ENCODE results near the gene ADCY2.

The ADCY2 gene

DNA sequence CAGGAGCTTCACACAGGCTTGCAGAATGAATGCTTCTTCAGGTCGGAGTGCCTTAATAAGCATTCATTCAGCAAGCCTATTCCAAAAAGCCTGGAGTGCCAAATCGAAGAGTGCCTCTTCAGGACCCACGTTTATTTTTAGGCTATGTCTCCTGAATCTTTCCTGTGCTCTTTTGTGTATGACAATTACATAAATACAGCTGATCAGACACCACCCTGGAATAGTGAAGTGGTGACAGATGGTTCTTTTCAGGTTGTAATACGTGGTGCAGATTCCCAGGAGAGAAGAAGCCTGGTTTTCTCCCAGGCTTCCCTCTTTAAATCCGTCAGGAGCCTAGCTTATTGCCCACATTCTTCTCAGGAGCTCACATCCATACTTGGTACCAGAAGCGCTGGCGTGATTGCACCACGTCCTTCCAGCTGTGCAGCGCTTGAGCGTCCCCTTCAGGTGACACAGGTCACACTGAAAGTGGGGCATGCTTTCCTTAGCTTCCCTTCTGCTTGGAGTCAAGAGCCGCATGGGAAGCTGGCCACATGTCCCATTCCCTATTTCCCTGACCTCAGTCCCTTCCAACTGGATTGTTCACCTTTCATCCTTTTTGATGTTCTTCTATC lies 123.1 kb downstream of the ADCY2 start:
- H2BK12ac ChIP-seq (ENCODE audit: low read length in 2 of 2) = no peak overlapping the region
- H3K18ac ChIP-seq (ENCODE audit: low read depth in 1 of 2, low read length in 2 of 2) = no peak overlapping the region
- no peak for DNase-seq
- no peaks in the 10 kb centered on the region for H3K27me3 ChIP-seq (ENCODE audit: control insufficient read depth in 1 of 2, insufficient read depth in 1 of 2, low read length in 2 of 2)
- no peak overlapping the region for H2BK120ac ChIP-seq (ENCODE audit: low read depth, low read length)
- H2AFZ ChIP-seq (ENCODE audit: low read depth, low read length) = no peak overlapping the region
- peak overlapping the region in 1 of 2 experiments; percentile 20 for H3K4me3 ChIP-seq (ENCODE audit: insufficient read depth in 1 of 2, low read depth in 1 of 2, low read length in 2 of 2)
- H3K36me3 ChIP-seq (ENCODE audit: control insufficient read depth in 1 of 2, insufficient read depth in 2 of 2, low read depth in 1 of 2, low read length in 2 of 2) = no peaks in the 10 kb centered on the region
- H2AK5ac ChIP-seq (ENCODE audit: low read length, severe bottlenecking) = no peak overlapping the region
- no peak overlapping the region for H3K4me2 ChIP-seq (ENCODE audit: low read length, poor library complexity, severe bottlenecking)
- H2BK15ac ChIP-seq (ENCODE audit: low read depth, poor library complexity, severe bottlenecking) = no peak overlapping the region
- 67% methylated on average over 9 of the region's 11 CpGs for WGBS
- no peak overlapping the region for H3K23ac ChIP-seq (ENCODE audit: low read length in 2 of 2)
- no peak overlapping the region for H4K91ac ChIP-seq (ENCODE audit: low read length)
- no peak overlapping the region for H3K9ac ChIP-seq (ENCODE audit: low read length)
- H3K9me3 ChIP-seq (ENCODE audit: control insufficient read depth, low read length) = no peaks in the 10 kb centered on the region
- no peak overlapping the region for H2BK5ac ChIP-seq (ENCODE audit: low read depth, low read length, poor library complexity, severe bottlenecking)
- no peaks in the 10 kb centered on the region for H3K4me1 ChIP-seq (ENCODE audit: control insufficient read depth, insufficient read depth, low read depth, low read length)
- H3K4ac ChIP-seq (ENCODE audit: low read depth in 1 of 2, low read length in 2 of 2) = no peak overlapping the region
- H3K79me1 ChIP-seq (replicated peaks; ENCODE audit: low read length, poor library complexity, severe bottlenecking) = no peaks in the 10 kb centered on the region
- no peak overlapping the region for H4K8ac ChIP-seq (ENCODE audit: low read length)
- no peak overlapping the region for H3K14ac ChIP-seq (ENCODE audit: low read length in 2 of 2)
- H3K27ac ChIP-seq (ENCODE audit: low read length, poor library complexity, severe bottlenecking) = no peak overlapping the region

DNA sequence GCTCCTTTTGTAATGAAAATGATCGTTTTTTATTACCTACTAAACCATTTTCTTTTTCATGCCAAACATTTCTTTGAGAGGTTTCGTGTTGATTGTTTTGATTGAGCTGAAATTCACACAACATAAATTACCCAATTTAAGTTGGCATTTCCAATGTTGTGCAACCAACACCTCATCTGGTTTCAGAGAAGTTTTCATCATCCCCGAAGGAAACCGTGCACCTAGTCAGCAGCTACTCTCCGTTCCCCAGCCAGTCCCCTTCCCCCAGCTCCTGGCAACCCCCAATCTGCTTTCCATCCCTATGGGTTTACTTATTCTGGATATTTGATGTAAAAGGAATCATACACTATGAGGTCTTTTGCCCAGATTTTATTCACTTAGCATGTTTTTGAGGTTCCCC lies 123.6 kb downstream of the ADCY2 start:
- DNase-seq = no peak
- Histone ChIP-seq H2BK15ac (ENCODE audit: low read depth, poor library complexity, severe bottlenecking) (no peak overlapping the region), H3K4me3 (ENCODE audit: insufficient read depth in 1 of 2, low read depth in 1 of 2, low read length in 2 of 2) (no peak overlapping the region), H4K8ac (ENCODE audit: low read length) (no peak overlapping the region), H2BK120ac (ENCODE audit: low read depth, low read length) (no peak overlapping the region), H3K27ac (ENCODE audit: low read length, poor library complexity, severe bottlenecking) (no peak overlapping the region), H3K9me3 (ENCODE audit: control insufficient read depth, low read length) (no peaks in the 10 kb centered on the region), H4K91ac (ENCODE audit: low read length) (no peak overlapping the region), H3K4me2 (ENCODE audit: low read length, poor library complexity, severe bottlenecking) (no peak overlapping the region), H3K36me3 (ENCODE audit: control insufficient read depth in 1 of 2, insufficient read depth in 2 of 2, low read depth in 1 of 2, low read length in 2 of 2) (no peaks in the 10 kb centered on the region), H3K79me1 (replicated peaks; ENCODE audit: low read length, poor library complexity, severe bottlenecking) (no peaks in the 10 kb centered on the region), H3K18ac (ENCODE audit: low read depth in 1 of 2, low read length in 2 of 2) (no peak overlapping the region), H3K4ac (ENCODE audit: low read depth in 1 of 2, low read length in 2 of 2) (no peak overlapping the region), H3K23ac (ENCODE audit: low read length in 2 of 2) (no peak overlapping the region), H2BK12ac (ENCODE audit: low read length in 2 of 2) (no peak overlapping the region), H2BK5ac (ENCODE audit: low read depth, low read length, poor library complexity, severe bottlenecking) (no peak overlapping the region), H3K14ac (ENCODE audit: low read length in 2 of 2) (no peak overlapping the region), H3K9ac (ENCODE audit: low read length) (no peak overlapping the region), H2AFZ (ENCODE audit: low read depth, low read length) (no peak overlapping the region), H3K4me1 (ENCODE audit: control insufficient read depth, insufficient read depth, low read depth, low read length) (no peaks in the 10 kb centered on the region), H2AK5ac (ENCODE audit: low read length, severe bottlenecking) (no peak overlapping the region), H3K27me3 (ENCODE audit: control insufficient read depth in 1 of 2, insufficient read depth in 1 of 2, low read length in 2 of 2) (no peaks in the 10 kb centered on the region)
- 56% methylated on average over 3 of the region's 5 CpGs for WGBS

DNA sequence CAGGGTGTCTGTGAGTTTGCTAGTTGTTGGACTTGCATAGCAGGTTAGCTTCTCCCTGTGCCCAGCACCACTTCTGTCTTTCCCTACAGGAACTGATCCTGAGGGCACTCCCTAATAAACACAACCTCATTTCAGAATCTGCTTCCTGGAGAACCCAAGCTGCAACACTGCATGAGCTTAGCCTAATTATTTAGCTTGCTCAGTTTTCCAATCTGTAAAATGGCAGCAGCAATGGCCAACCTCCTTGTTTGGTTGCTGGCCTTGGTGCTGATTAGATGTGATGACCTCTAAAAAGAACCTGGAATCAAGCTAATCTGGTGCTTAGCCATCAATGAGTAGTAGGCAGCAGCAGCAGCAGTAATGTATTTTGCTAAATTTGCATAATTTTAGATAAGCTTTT lies 133.9 kb downstream of the ADCY2 start:
- no peaks in the 10 kb centered on the region for H3K36me3 ChIP-seq (ENCODE audit: control insufficient read depth in 1 of 2, insufficient read depth in 2 of 2, low read depth in 1 of 2, low read length in 2 of 2)
- H3K18ac ChIP-seq (ENCODE audit: low read depth in 1 of 2, low read length in 2 of 2) = no peak overlapping the region
- H3K9ac ChIP-seq (ENCODE audit: low read length) = no peak overlapping the region
- H4K91ac ChIP-seq (ENCODE audit: low read length) = no peak overlapping the region
- H2AK5ac ChIP-seq (ENCODE audit: low read length, severe bottlenecking) = no peak overlapping the region
- no peak overlapping the region for H3K23ac ChIP-seq (ENCODE audit: low read length in 2 of 2)
- H2BK5ac ChIP-seq (ENCODE audit: low read depth, low read length, poor library complexity, severe bottlenecking) = no peak overlapping the region
- no peak overlapping the region for H2BK120ac ChIP-seq (ENCODE audit: low read depth, low read length)
- H2BK15ac ChIP-seq (ENCODE audit: low read depth, poor library complexity, severe bottlenecking) = no peak overlapping the region
- DNase-seq = no peak
- H3K4me3 ChIP-seq (ENCODE audit: insufficient read depth in 1 of 2, low read depth in 1 of 2, low read length in 2 of 2) = no peak overlapping the region
- H3K4me1 ChIP-seq (ENCODE audit: control insufficient read depth, insufficient read depth, low read depth, low read length) = no peaks in the 10 kb centered on the region
- H2AFZ ChIP-seq (ENCODE audit: low read depth, low read length) = no peak overlapping the region
- H3K9me3 ChIP-seq (ENCODE audit: control insufficient read depth, low read length) = no peaks in the 10 kb centered on the region
- no peaks in the 10 kb centered on the region for H3K79me1 ChIP-seq (replicated peaks; ENCODE audit: low read length, poor library complexity, severe bottlenecking)
- no peak overlapping the region for H3K14ac ChIP-seq (ENCODE audit: low read length in 2 of 2)
- H2BK12ac ChIP-seq (ENCODE audit: low read length in 2 of 2) = no peak overlapping the region
- H3K27ac ChIP-seq (ENCODE audit: low read length, poor library complexity, severe bottlenecking) = no peak overlapping the region
- no peak overlapping the region for H4K8ac ChIP-seq (ENCODE audit: low read length)
- H3K4ac ChIP-seq (ENCODE audit: low read depth in 1 of 2, low read length in 2 of 2) = no peak overlapping the region
- H3K4me2 ChIP-seq (ENCODE audit: low read length, poor library complexity, severe bottlenecking) = no peak overlapping the region
- H3K27me3 ChIP-seq (ENCODE audit: control insufficient read depth in 1 of 2, insufficient read depth in 1 of 2, low read length in 2 of 2) = no peaks in the 10 kb centered on the region

DNA sequence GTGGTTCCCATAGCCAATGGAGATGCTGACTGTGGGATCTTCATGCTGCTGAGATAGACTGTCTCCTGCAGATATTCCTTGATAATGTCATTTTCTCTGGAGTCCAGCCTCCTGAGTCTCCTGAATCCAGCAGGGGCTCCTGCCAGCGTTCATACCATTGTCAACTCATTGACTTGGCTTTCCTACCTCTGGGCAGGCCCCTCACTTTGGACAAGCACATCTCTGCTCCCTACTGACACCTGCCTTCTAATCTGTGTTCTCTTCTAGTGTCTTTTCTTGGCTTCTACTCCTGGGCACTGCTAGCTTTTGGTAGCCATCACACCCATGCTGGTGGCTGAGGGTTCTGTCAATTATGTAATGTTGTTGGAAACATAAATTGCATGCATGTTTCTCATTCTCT lies 138.0 kb downstream of the ADCY2 start:
- Histone ChIP-seq H3K4me3 (ENCODE audit: insufficient read depth in 1 of 2, low read depth in 1 of 2, low read length in 2 of 2) (no peak overlapping the region), H3K36me3 (ENCODE audit: control insufficient read depth in 1 of 2, insufficient read depth in 2 of 2, low read depth in 1 of 2, low read length in 2 of 2) (no peaks in the 10 kb centered on the region), H3K23ac (ENCODE audit: low read length in 2 of 2) (no peak overlapping the region), H3K4ac (ENCODE audit: low read depth in 1 of 2, low read length in 2 of 2) (no peak overlapping the region), H2AK5ac (ENCODE audit: low read length, severe bottlenecking) (no peak overlapping the region), H3K18ac (ENCODE audit: low read depth in 1 of 2, low read length in 2 of 2) (no peak overlapping the region), H2BK120ac (ENCODE audit: low read depth, low read length) (no peak overlapping the region), H2AFZ (ENCODE audit: low read depth, low read length) (no peak overlapping the region), H3K9ac (ENCODE audit: low read length) (no peak overlapping the region), H3K4me1 (ENCODE audit: control insufficient read depth, insufficient read depth, low read depth, low read length) (no peaks in the 10 kb centered on the region), H2BK12ac (ENCODE audit: low read length in 2 of 2) (no peak overlapping the region), H2BK15ac (ENCODE audit: low read depth, poor library complexity, severe bottlenecking) (no peak overlapping the region), H4K8ac (ENCODE audit: low read length) (no peak overlapping the region), H3K4me2 (ENCODE audit: low read length, poor library complexity, severe bottlenecking) (no peak overlapping the region), H2BK5ac (ENCODE audit: low read depth, low read length, poor library complexity, severe bottlenecking) (no peak overlapping the region), H3K14ac (ENCODE audit: low read length in 2 of 2) (no peak overlapping the region), H3K27ac (ENCODE audit: low read length, poor library complexity, severe bottlenecking) (no peak overlapping the region), H3K27me3 (ENCODE audit: control insufficient read depth in 1 of 2, insufficient read depth in 1 of 2, low read length in 2 of 2) (no peaks in the 10 kb centered on the region), H3K79me1 (replicated peaks; ENCODE audit: low read length, poor library complexity, severe bottlenecking) (no peaks in the 10 kb centered on the region), H3K9me3 (ENCODE audit: control insufficient read depth, low read length) (no peaks in the 10 kb centered on the region), H4K91ac (ENCODE audit: low read length) (no peak overlapping the region)
- WGBS = 52% methylated on average over 1 of the region's 1 CpG
- DNase-seq = no peak
